Left lung (tissue), 10 donors: ENCODE measurements around the gene STAT3. TPM values are rescaled to one million over a fixed set of nuclear protein-coding genes. Genes with fewer than 3 reads are reported as not detected.
"Not testable (repeated sequence)": the region's sequence is repeated elsewhere in the genome, so short reads cannot be mapped to it uniquely, and the experiment has no call there.

Source experiments
- ATAC-seq: fragments of 200-7000 bp; cut with Tn5 transposase; one replicate; pipeline ENCODE4 v1.9.1; 2020; ENCODE audit warnings: moderate library complexity
- DNase-seq, 4 donors: peaks; one replicate each; pipeline ENCODE4 v3.0.0-alpha.2; 2013 to 2020
- H3K27ac ChIP-seq, 2 donors: fragments of 200-600 bp; sonication (generic) in 1 of 2; one replicate each; pipeline versions ENCODE4 v1.5.0 to v1.8.0; 2020 to 2021
- H3K27me3 ChIP-seq, 2 donors: fragments of 200-600 bp; sonication (generic) in 1 of 2; one replicate each; pipeline versions ENCODE4 v1.5.0 to v1.8.0; 2020 to 2021
- H3K36me3 ChIP-seq, 2 donors: fragments of 200-600 bp; sonication (generic) in 1 of 2; one replicate each; pipeline versions ENCODE4 v1.5.0 to v1.8.0; 2020 to 2021
- H3K4me1 ChIP-seq, 2 donors: fragments of 200-600 bp; one replicate each; pipeline ENCODE4 v1.8.0; 2021
- H3K4me3 ChIP-seq, 2 donors: fragments of 200-600 bp; sonication (generic) in 1 of 2; one replicate each; pipeline versions ENCODE4 v1.5.0 to v1.8.0; 2020 to 2021; ENCODE audit warnings: mild to moderate bottlenecking in 1 of 2
- H3K9me3 ChIP-seq, 2 donors: fragments of 200-600 bp; sonication (generic) in 1 of 2; one replicate each; pipeline versions ENCODE4 v1.5.0 to v1.8.0; 2020 to 2021
- intact Hi-C, 2 donors: fragments of 100-400 bp; cut with DNase I; formaldehyde crosslinking; loops; one replicate each; pipeline versions ENCODE4 v1.11.2 to v1.14.2; 2022
- polyA plus RNA-seq, 6 donors: library from polyadenylated mRNA; unstranded; fragments of 120-200 nt; gene quantifications; one replicate each; pipeline ENCODE4 v1.2.1, GENCODE V29; 2013; ENCODE audit not compliant: insufficient read length in 6 of 6
- total RNA-seq, 2 donors: library from RNA; stranded (reverse); fragmentation: NEBNext Ultra II Directional; extraction: Animal tissue kit (Norgen Biotek cat#: 25700); gene quantifications; one replicate each; pipeline ENCODE4 v1.2.1, GENCODE V29; 2021
- TF ChIP-seq, protein P1 (sequence below), 2 donors: fragments of 200-600 bp; sonication (generic) in 1 of 2; IDR thresholded peaks; one replicate each; pipeline versions ENCODE4 v1.5.0 to v1.8.0; 2021; ENCODE audit warnings: antibody characterized with exemption in 2 of 2
- donor health status: DM: no; HTN: yes; CAD: no.
- donor health status: DM: no; HTN: no; CAD: no.

The STAT3 gene
- total and polyA plus RNA-seq, 8 donors = 75.0 to 271 (median 80.5) TPM

DNA sequence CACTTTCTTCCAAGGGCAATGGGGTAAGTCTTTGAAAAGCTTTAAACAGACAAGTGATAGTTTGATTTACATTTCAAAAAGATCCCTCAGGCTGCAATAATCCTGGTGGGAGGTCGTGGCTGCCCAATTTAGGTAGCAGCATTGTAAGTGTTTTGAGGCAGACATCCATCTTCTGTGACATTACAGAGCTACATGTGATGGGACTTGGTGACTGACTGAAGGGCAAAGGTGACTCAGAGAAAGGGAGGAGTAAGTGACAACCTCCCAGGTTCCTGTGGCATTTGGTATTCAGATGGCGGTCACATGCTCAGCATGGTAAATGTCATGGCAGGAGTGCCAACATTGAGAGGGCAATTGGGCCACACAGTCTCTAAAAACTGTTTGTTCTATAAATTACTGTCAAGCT is 26.5 kb downstream of the STAT3 start:
- no peaks in the 10 kb centered on the region for H3K9me3 ChIP-seq
- H3K27me3 ChIP-seq = no peaks in the 10 kb centered on the region
- H3K4me3 ChIP-seq = no peak overlapping the region
- peaks cover 0 to 11% of the 10 kb centered on the region in 2 donors for H3K36me3 ChIP-seq
- H3K4me1 ChIP-seq = peaks cover 40 to 91% of the 10 kb centered on the region in 2 donors
- peak overlapping the region; percentile 16 to 51 for H3K27ac ChIP-seq
- peak; percentile 40 for ATAC-seq
- intact Hi-C loops = no loop called here
- TF ChIP-seq, protein P1, sequence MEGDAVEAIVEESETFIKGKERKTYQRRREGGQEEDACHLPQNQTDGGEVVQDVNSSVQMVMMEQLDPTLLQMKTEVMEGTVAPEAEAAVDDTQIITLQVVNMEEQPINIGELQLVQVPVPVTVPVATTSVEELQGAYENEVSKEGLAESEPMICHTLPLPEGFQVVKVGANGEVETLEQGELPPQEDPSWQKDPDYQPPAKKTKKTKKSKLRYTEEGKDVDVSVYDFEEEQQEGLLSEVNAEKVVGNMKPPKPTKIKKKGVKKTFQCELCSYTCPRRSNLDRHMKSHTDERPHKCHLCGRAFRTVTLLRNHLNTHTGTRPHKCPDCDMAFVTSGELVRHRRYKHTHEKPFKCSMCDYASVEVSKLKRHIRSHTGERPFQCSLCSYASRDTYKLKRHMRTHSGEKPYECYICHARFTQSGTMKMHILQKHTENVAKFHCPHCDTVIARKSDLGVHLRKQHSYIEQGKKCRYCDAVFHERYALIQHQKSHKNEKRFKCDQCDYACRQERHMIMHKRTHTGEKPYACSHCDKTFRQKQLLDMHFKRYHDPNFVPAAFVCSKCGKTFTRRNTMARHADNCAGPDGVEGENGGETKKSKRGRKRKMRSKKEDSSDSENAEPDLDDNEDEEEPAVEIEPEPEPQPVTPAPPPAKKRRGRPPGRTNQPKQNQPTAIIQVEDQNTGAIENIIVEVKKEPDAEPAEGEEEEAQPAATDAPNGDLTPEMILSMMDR (IDR thresholded peaks at IDR 0.05) = no peak
- DNase-seq = no peak

DNA sequence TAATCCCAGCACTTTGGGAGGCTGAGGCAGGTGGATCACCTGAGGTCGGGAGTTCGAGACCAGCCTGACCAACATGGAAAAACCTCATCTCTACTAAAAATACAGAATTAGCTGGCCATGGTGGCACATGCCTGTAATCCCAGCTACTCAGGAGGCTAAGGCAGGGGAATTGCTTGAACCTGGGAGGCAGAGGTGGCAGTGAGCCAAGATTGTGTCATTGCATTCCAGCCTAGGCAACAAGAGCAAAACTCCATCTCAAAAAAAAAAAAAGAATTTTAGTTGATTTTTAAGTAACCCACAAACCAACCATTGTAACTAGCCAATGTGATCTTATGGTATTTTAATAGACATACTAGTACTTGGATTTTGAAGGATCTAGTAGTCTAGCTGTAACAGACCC is 27.9 kb downstream of the STAT3 start:
- Histone ChIP-seq H3K36me3 (peaks cover 0 to 18% of the 10 kb centered on the region in 2 donors), H3K4me1 (peaks cover 34 to 90% of the 10 kb centered on the region in 2 donors)
- H3K4me3 ChIP-seq, H3K9me3 ChIP-seq, intact Hi-C loops, DNase-seq, H3K27ac ChIP-seq, ATAC-seq, H3K27me3 ChIP-seq: not testable (repeated sequence)

DNA sequence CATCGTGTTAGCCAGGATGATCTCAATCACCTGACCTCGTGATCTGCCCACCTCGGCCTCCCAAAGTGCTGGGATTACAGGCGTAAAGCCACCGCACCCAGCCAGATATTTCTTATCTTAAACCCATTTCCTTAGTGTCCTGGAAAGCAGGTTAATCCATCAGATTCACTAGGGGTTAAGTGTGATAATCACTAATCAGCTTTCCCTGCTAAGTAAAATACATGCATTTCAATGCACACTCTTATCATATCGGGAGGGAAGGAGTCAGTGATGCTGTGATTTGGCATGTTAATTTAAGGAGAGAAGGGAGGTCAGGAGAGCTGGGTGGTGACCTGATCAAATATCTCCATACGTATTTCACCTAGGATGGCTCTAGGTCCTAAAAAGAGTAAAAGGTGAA is 29.1 kb downstream of the STAT3 start:
- DNase-seq (no peak), ATAC-seq (no peak)
- no peaks in the 10 kb centered on the region for H3K9me3 ChIP-seq
- H3K4me3 ChIP-seq = no peak overlapping the region
- intact Hi-C loops = no loop called here
- no peak overlapping the region for H3K27ac ChIP-seq
- no peaks in the 10 kb centered on the region for H3K27me3 ChIP-seq
- peaks cover 38 to 90% of the 10 kb centered on the region in 2 donors for H3K4me1 ChIP-seq
- TF ChIP-seq, protein P1 (IDR thresholded peaks at IDR 0.05) = no peak
- peaks cover 0 to 11% of the 10 kb centered on the region in 2 donors for H3K36me3 ChIP-seq

DNA sequence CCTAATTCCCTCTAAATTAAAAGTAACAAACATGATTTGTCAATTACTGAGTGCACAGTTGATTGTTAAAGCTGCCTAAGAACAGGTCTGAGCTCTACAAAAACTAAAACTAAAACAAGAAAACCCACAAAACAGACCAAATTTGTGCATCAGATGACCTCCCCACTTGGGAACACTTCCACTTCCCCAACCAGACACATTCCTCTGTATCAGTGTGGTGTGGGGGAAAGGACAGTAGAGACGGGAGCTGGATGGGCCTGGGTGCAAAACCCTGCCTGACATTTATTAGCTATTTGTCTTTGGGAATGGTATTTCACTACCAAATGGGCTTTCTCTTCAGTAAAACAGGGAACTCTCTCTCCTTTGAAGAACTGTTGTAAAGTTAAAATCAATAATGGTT is 29.8 kb downstream of the STAT3 start:
- Histone ChIP-seq H3K27me3 (no peaks in the 10 kb centered on the region), H3K27ac (peak overlapping the region in 1 of 2 donors; percentile 50), H3K9me3 (no peaks in the 10 kb centered on the region), H3K4me3 (no peak overlapping the region), H3K4me1 (peaks cover 33 to 89% of the 10 kb centered on the region in 2 donors), H3K36me3 (peaks cover 0 to 11% of the 10 kb centered on the region in 2 donors)
- DNase-seq = no peak
- intact Hi-C loops = no loop called here
- no peak for ATAC-seq
- TF ChIP-seq, protein P1 (IDR thresholded peaks at IDR 0.05) = no peak

DNA sequence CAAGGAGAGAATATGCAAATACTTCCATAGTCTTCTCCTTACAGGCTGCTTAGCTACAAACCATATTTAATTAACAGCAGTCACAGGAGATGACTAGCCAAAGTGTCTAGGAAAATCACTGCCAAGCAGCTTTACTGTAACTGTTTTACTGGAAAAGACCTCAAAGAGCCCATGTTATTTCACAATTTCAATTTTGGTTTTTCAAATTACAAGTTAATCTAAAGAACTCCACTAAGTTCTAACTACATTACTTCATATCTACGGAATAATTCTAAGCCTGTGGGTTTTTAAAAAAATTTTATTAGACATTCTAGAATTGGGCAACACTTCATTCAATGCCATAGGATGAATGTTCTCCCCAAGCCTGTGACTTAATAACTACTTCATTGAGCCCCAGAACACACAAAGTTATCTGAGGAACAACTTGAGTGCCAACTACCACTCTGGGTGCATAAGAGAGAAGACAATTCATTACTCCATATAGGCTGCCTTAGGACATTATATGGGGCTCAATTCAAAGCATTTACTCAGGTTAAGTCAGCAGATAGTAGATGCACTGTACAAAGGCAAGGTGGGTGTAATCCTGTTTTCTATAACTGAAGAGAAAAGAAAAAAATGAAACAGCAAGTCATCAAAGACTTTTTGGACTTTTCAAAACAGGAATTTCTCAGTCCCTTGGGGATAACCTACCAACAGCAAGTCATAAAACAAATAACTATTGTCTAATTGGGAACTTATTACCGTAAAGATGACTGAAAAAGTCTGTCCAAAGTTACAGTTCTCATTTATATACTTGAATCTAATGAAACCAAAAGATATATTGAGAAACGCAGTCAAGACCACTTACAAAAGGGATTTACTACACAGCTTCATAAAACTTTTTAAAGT is 33.0 kb downstream of the STAT3 start:
- no peak for DNase-seq
- ATAC-seq = peak; percentile 45
- Histone ChIP-seq H3K36me3 (peaks cover 0 to 11% of the 10 kb centered on the region in 2 donors), H3K27ac (peak overlapping the region in 1 of 2 donors; percentile 48), H3K9me3 (no peaks in the 10 kb centered on the region), H3K27me3 (no peaks in the 10 kb centered on the region), H3K4me3 (no peak overlapping the region), H3K4me1 (peaks cover 25 to 71% of the 10 kb centered on the region in 2 donors)
- TF ChIP-seq, protein P1 (IDR thresholded peaks at IDR 0.05) = no peak
- intact Hi-C loops = no loop called here
